GM23338 (cell line): Measurements from ENCODE around the gene TMEM94. TPM values are rescaled to one million over a fixed set of nuclear protein-coding genes. Genes with fewer than 3 reads are reported as not detected.
A peak's percentile ranks its signal among the peaks of the same experiment; 100 is the strongest.
"Not testable (repeated sequence)": the region's sequence is repeated elsewhere in the genome, so short reads cannot be mapped to it uniquely, and the experiment has no call there.

Source experiments
- ATAC-seq: fragments of 200-7000 bp; cut with Tn5 transposase; 3 replicates; pipeline ENCODE4 v1.9.1; 2020
- DNase-seq: peaks from one replicate; pipeline ENCODE4 v3.0.0-alpha.2; 2015; ENCODE audit warnings: low spot score
- H2AFZ ChIP-seq: fragments of 200-600 bp; sonication (generic); 2 replicates; pipeline ENCODE4 v1.8.0; 2016; ENCODE audit warnings: antibody characterized with exemption, mild to moderate bottlenecking, moderate library complexity
- H3F3A ChIP-seq: fragments of 200-600 bp; sonication (generic); replicated peaks from 2 replicates; pipeline ENCODE4 v1.8.0; 2017; ENCODE audit warnings: antibody characterized with exemption, mixed run types, low read depth
- H3K27ac ChIP-seq: fragments of 200-600 bp; sonication (generic); 2 replicates; pipeline ENCODE4 v1.6.1; 2016; ENCODE audit warnings: low read depth
- H3K27me3 ChIP-seq: fragments of 200-600 bp; sonication (generic); 2 replicates; pipeline ENCODE4 v1.8.0; 2016; ENCODE audit warnings: mild to moderate bottlenecking, mixed run types, moderate library complexity; ENCODE audit not compliant: insufficient read depth
- H3K36me3 ChIP-seq: fragments of 200-600 bp; sonication (generic); 2 replicates; pipeline ENCODE4 v1.8.0; 2016; ENCODE audit warnings: mild to moderate bottlenecking; ENCODE audit not compliant: insufficient read depth
- H3K4me1 ChIP-seq: fragments of 200-600 bp; sonication (generic); 2 replicates; pipeline ENCODE4 v1.8.0; 2016; ENCODE audit warnings: mild to moderate bottlenecking, moderate library complexity; ENCODE audit not compliant: insufficient read depth
- H3K4me2 ChIP-seq: fragments of 200-600 bp; sonication (generic); 2 replicates; pipeline ENCODE4 v1.7.1; 2017; ENCODE audit warnings: mixed run types
- H3K4me3 ChIP-seq: fragments of 200-600 bp; sonication (generic); 2 replicates; pipeline ENCODE4 v1.6.1; 2016; ENCODE audit warnings: mixed run types
- H3K79me2 ChIP-seq: fragments of 200-600 bp; sonication (generic); replicated peaks from 2 replicates; pipeline ENCODE4 v1.8.0; 2017; ENCODE audit warnings: mild to moderate bottlenecking; ENCODE audit not compliant: insufficient read depth
- H3K9me2 ChIP-seq: fragments of 200-600 bp; sonication (generic); 2 replicates; pipeline ENCODE4 v1.8.0; 2017; ENCODE audit not compliant: insufficient read depth
- H4K20me1 ChIP-seq: fragments of 200-600 bp; sonication (generic); replicated peaks from 2 replicates; pipeline ENCODE4 v1.8.0; 2017; ENCODE audit warnings: mild to moderate bottlenecking; ENCODE audit not compliant: insufficient read depth
- H3K27ac Mint-ChIP-seq: 2 replicates; pipeline ENCODE4 v1.8.0; 2020; ENCODE audit warnings: inconsistent platforms, mild to moderate bottlenecking, moderate library complexity, mixed read lengths
- H3K27me3 Mint-ChIP-seq: 3 replicates; pipeline ENCODE4 v1.8.0; 2022; ENCODE audit warnings: low read depth, mild to moderate bottlenecking, moderate library complexity, mixed read lengths, inconsistent platforms; ENCODE audit not compliant: insufficient read depth, poor library complexity
- H3K36me3 Mint-ChIP-seq: 3 replicates; pipeline ENCODE4 v1.8.0; 2021; ENCODE audit warnings: low read depth, mild to moderate bottlenecking, inconsistent platforms, moderate library complexity, mixed read lengths
- H3K4me1 Mint-ChIP-seq: 3 replicates; pipeline ENCODE4 v1.8.0; 2020; ENCODE audit warnings: mild to moderate bottlenecking, inconsistent platforms, mixed read lengths
- H3K4me3 Mint-ChIP-seq: 3 replicates; pipeline ENCODE4 v1.8.0; 2021; ENCODE audit warnings: moderate library complexity, mild to moderate bottlenecking, inconsistent platforms, mixed read lengths
- H3K9me3 Mint-ChIP-seq: 3 replicates; pipeline ENCODE4 v1.8.0; 2020; ENCODE audit warnings: moderate library complexity, mild to moderate bottlenecking, inconsistent platforms, mixed read lengths
- CREB1 ChIP-seq: fragments of 250-450 bp; sonication (Bioruptor Pico); IDR thresholded peaks from 2 replicates; pipeline ENCODE4 v1.5.0; 2020; ENCODE audit warnings: low read depth, mild to moderate bottlenecking, moderate library complexity
- EZH2 ChIP-seq: fragments of 200-600 bp; sonication (generic); IDR thresholded peaks from one replicate; pipeline ENCODE4 v1.8.0; 2017; ENCODE audit warnings: antibody characterized with exemption, mild to moderate bottlenecking, low read depth; ENCODE audit not compliant: unreplicated experiment
- NANOG ChIP-seq: IDR thresholded peaks from 2 replicates; pipeline ENCODE4 v1.6.1; 2016; ENCODE audit warnings: antibody characterized with exemption, borderline replicate concordance
- POLR2AphosphoS5 ChIP-seq: IDR thresholded peaks from 2 replicates; pipeline ENCODE4 v1.6.1; 2016; ENCODE audit warnings: antibody characterized with exemption, low read depth
- REST ChIP-seq: IDR thresholded peaks from one replicate; pipeline ENCODE4 v1.6.1; 2018; ENCODE audit warnings: antibody characterized with exemption; ENCODE audit not compliant: unreplicated experiment
- STAT1 ChIP-seq: IDR thresholded peaks from one replicate; pipeline ENCODE4 v1.6.1; 2016; ENCODE audit warnings: antibody characterized with exemption; ENCODE audit not compliant: unreplicated experiment
- ZNF114 ChIP-seq: fragments of 250-450 bp; sonication (Bioruptor Pico); IDR thresholded peaks from 2 replicates; pipeline ENCODE4 v1.5.0; 2020; ENCODE audit warnings: mild to moderate bottlenecking, moderate library complexity
- ZNF331 ChIP-seq: fragments of 250-450 bp; sonication (Bioruptor Pico); IDR thresholded peaks from 2 replicates; pipeline ENCODE4 v1.5.0; 2020; ENCODE audit warnings: low read depth, mild to moderate bottlenecking, moderate library complexity
- ZNF462 ChIP-seq: fragments of 250-450 bp; sonication (Bioruptor Pico); IDR thresholded peaks from 2 replicates; pipeline ENCODE4 v1.5.0; 2020; ENCODE audit warnings: mild to moderate bottlenecking, moderate library complexity
- polyA plus RNA-seq: library from polyadenylated mRNA; unstranded; fragments of >200 nt; fragmentation: Nextera tagmentation; extraction: Ambion mirVana; gene quantifications from 2 replicates; pipeline ENCODE4 v1.2.1, GENCODE V29; 2016
- total RNA-seq: library from RNA; depleted of rRNA; stranded (reverse); fragments of >200 nt; shearing (Covaris generic); gene quantifications from 2 replicates; pipeline ENCODE4 v1.2.3, GENCODE V29; 2014
- TF ChIP-seq, protein P1 (sequence below): IDR thresholded peaks from 2 replicates; pipeline ENCODE4 v1.6.1; 2016; ENCODE audit warnings: antibody characterized with exemption

TMEM94 gene
- total and polyA plus RNA-seq, 2 experiments from 2014 or later = 24.0 to 66.0 TPM

- H3K4me3 Mint-ChIP-seq, H3K27ac Mint-ChIP-seq, H4K20me1 ChIP-seq, H3K9me3 Mint-ChIP-seq, H3K36me3 ChIP-seq, H3K27ac ChIP-seq, H3K4me1 ChIP-seq, DNase-seq, H3K4me3 ChIP-seq, H2AFZ ChIP-seq, H3K9me2 ChIP-seq, H3K4me2 ChIP-seq, H3K27me3 ChIP-seq, H3F3A ChIP-seq, ATAC-seq, H3K27me3 Mint-ChIP-seq, H3K36me3 Mint-ChIP-seq: not testable (repeated sequence)
- H3K4me1 Mint-ChIP-seq = peaks cover 12% of the 10 kb centered on the region
- peaks cover 12% of the 10 kb centered on the region for H3K79me2 ChIP-seq
Measured at GRCh38 chr17:75454672-75455071, 1.8 kb upstream of the TMEM94 start.

- peak overlapping the region; percentile 89 for H3K27ac ChIP-seq
- TF ChIP-seq, protein P1, sequence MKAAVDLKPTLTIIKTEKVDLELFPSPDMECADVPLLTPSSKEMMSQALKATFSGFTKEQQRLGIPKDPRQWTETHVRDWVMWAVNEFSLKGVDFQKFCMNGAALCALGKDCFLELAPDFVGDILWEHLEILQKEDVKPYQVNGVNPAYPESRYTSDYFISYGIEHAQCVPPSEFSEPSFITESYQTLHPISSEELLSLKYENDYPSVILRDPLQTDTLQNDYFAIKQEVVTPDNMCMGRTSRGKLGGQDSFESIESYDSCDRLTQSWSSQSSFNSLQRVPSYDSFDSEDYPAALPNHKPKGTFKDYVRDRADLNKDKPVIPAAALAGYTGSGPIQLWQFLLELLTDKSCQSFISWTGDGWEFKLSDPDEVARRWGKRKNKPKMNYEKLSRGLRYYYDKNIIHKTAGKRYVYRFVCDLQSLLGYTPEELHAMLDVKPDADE = no peak
- TF ChIP-seq ZNF331 (CRISPR knock-in tag) = no peak
- no peak for TF ChIP-seq CREB1 (CRISPR knock-in tag)
- no peak for TF ChIP-seq EZH2
- TF ChIP-seq ZNF462 (CRISPR knock-in tag) = no peak
- TF ChIP-seq REST = no peak
- no peak for TF ChIP-seq NANOG
- no peak for TF ChIP-seq POLR2AphosphoS5
- TF ChIP-seq STAT1 = no peak
- TF ChIP-seq ZNF114 = no peak
Measured at GRCh38 chr17:75456039-75456416, 407 bp upstream of the TMEM94 start.

More at GRCh38 chr17:75456039-75456416, 407 bp upstream of the TMEM94 start:
- Mint-ChIP-seq H3K27ac (peak overlapping the region; percentile 98), H3K27me3 (peaks cover 4% of the 10 kb centered on the region), H3K4me3 (peak overlapping the region; percentile 88), H3K4me1 (peaks cover 12% of the 10 kb centered on the region), H3K9me3 (no peaks in the 10 kb centered on the region), H3K36me3 (no peaks in the 10 kb centered on the region)
- DNase-seq (no peak), ATAC-seq (peak; percentile 15)
- H3F3A ChIP-seq = no peaks in the 10 kb centered on the region
- peak overlapping the region; percentile 78 for H3K4me2 ChIP-seq
- H3K36me3 ChIP-seq = no peaks in the 10 kb centered on the region
- peak overlapping the region; percentile 51 for H3K4me3 ChIP-seq
- peaks cover 12% of the 10 kb centered on the region for H3K79me2 ChIP-seq
- H4K20me1 ChIP-seq = no peaks in the 10 kb centered on the region
- peaks cover 8% of the 10 kb centered on the region for H3K4me1 ChIP-seq
- no peaks in the 10 kb centered on the region for H3K27me3 ChIP-seq
- H2AFZ ChIP-seq = peak overlapping the region; percentile 24; the same call in 1 of the 2 replicates
- H3K9me2 ChIP-seq = no peaks in the 10 kb centered on the region
